ENCODE measurements around the gene TMBIM4. TPM values are rescaled to one million over a fixed set of nuclear protein-coding genes. Genes with fewer than 3 reads are reported as not detected.

The TMBIM4 gene
- total RNA-seq, 2 donors from 2014 or later = 130 to 168 TPM

- no peak overlapping the region for H3K9ac ChIP-seq (ENCODE audit: low read depth in 2 of 2, low read length in 2 of 2)
- no peak overlapping the region for H3K27ac ChIP-seq
- no peaks in the 10 kb centered on the region for H3K9me3 ChIP-seq
- H3K27me3 ChIP-seq = no peaks in the 10 kb centered on the region
- no peak for DNase-seq
- no peak overlapping the region for H3K4me3 ChIP-seq
- no peaks in the 10 kb centered on the region for H3K4me1 ChIP-seq
- no peaks in the 10 kb centered on the region for H3K36me3 ChIP-seq
- TF ChIP-seq CTCF (IDR thresholded peaks at IDR 0.05) = no peak
- intact Hi-C loops (cut with DNase I) = no loop called here
These were observed 25.4 kb upstream of the TMBIM4 start for GRCh38 chr12:66195242-66195641.

DNA sequence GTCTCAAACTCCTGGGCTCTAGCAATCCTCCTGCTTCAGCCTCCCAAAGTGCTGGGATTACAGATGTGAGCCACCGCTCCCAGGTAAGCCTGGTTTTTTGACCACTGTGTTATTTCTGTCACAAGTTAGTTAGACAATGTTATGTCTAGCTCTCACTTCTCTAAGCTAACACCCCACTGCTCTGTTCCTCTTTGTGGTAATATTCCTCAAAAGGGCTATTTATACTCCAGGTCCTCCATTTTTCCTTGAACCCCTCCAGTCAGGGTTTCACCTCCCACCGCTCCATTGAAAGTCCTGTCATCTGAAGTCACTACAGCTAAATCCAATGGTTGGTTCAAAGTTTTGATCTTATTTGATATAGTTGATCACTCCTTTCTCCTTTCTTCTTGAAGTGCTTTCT, 24.3 kb upstream of the TMBIM4 start:
- H3K27me3 ChIP-seq = no peaks in the 10 kb centered on the region
- H3K9ac ChIP-seq (ENCODE audit: low read depth in 2 of 2, low read length in 2 of 2) = no peak overlapping the region
- no peaks in the 10 kb centered on the region for H3K9me3 ChIP-seq
- H3K4me3 ChIP-seq = no peak overlapping the region
- DNase-seq = no peak
- intact Hi-C loops (cut with DNase I) = no loop called here
- H3K27ac ChIP-seq = no peak overlapping the region
- peaks cover 3% of the 10 kb centered on the region for H3K4me1 ChIP-seq
- no peaks in the 10 kb centered on the region for H3K36me3 ChIP-seq
- TF ChIP-seq CTCF (IDR thresholded peaks at IDR 0.05) = no peak

DNA sequence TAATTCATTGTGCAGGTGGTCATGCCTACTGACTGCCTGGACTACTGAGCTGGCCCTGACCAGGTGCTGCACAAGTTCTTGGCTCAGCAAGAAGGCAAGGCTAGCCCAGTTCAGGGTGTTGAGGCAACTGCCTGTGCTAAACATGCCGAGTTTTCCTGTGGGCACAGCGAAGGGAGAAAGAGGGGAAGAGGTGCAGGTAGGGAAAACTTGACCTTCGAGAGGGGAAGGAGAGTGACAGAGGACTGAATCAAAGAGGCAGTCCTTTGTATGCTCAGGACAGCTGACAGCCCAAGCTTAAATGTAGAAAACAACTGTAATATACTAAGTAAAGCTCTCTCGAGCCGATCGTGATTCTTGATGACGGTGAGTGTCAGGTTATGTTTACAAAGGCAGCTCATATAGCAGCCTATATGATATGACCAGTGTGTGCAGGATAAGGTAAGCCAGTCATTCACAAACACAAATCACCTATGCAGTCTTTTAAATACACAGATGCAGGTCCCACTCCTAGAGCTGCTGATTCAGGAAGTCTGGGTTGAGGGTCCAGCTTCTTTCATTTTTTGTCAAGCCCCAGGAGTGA, 21.8 kb upstream of the TMBIM4 start:
- Histone ChIP-seq H3K9ac (ENCODE audit: low read depth in 2 of 2, low read length in 2 of 2) (no peak overlapping the region), H3K27ac (no peak overlapping the region), H3K4me3 (no peak overlapping the region), H3K9me3 (no peaks in the 10 kb centered on the region), H3K4me1 (peaks cover 3% of the 10 kb centered on the region), H3K36me3 (no peaks in the 10 kb centered on the region), H3K27me3 (no peaks in the 10 kb centered on the region)
- no peak for DNase-seq
- intact Hi-C loops (cut with DNase I) = no loop called here
- no peak for TF ChIP-seq CTCF (IDR thresholded peaks at IDR 0.05)

GRCh38 chr12:66190519-66191370, 20.9 kb upstream of the TMBIM4 start:
- H3K9me3 ChIP-seq = no peaks in the 10 kb centered on the region
- H3K27ac ChIP-seq = no peak overlapping the region
- no peaks in the 10 kb centered on the region for H3K27me3 ChIP-seq
- no peaks in the 10 kb centered on the region for H3K36me3 ChIP-seq
- DNase-seq = no peak
- H3K4me1 ChIP-seq = peaks cover 3% of the 10 kb centered on the region
- TF ChIP-seq CTCF (IDR thresholded peaks at IDR 0.05) = no peak
- no peak overlapping the region for H3K4me3 ChIP-seq
- H3K9ac ChIP-seq (ENCODE audit: low read depth in 2 of 2, low read length in 2 of 2) = no peak overlapping the region
- intact Hi-C loops (cut with DNase I) = no loop called here

GRCh38 chr12:66189889-66190288, 20.1 kb upstream of the TMBIM4 start:
- intact Hi-C loops (cut with DNase I) = no loop called here
- peak overlapping the region; percentile 72 for H3K27ac ChIP-seq
- H3K9me3 ChIP-seq = no peaks in the 10 kb centered on the region
- H3K36me3 ChIP-seq = no peaks in the 10 kb centered on the region
- H3K4me3 ChIP-seq = peak overlapping the region; percentile 52
- no peak for DNase-seq
- TF ChIP-seq CTCF (IDR thresholded peaks at IDR 0.05) = no peak
- no peaks in the 10 kb centered on the region for H3K27me3 ChIP-seq
- peaks cover 3% of the 10 kb centered on the region for H3K4me1 ChIP-seq
- H3K9ac ChIP-seq (ENCODE audit: low read depth in 2 of 2, low read length in 2 of 2) = peak overlapping the region in 1 of 2 donors; percentile 51

Data from colonic mucosa (tissue), 4 donors.